Peyer's patch (tissue), 4 donors: ENCODE results near the gene SRM. TPM values are rescaled to one million over a fixed set of nuclear protein-coding genes. Genes with fewer than 3 reads are reported as not detected.
"Not testable (repeated sequence)": the region's sequence is repeated elsewhere in the genome, so short reads cannot be mapped to it uniquely, and the experiment has no call there.

ENCODE experiments used
- DNase-seq, 3 donors: peaks; one replicate each; pipeline ENCODE4 v3.0.0-alpha.2; 2017 to 2019
- H3K27ac ChIP-seq, 4 donors: fragments of 200-600 bp; sonication (generic); one replicate each; pipeline ENCODE4 v1.5.1; 2016 to 2019
- H3K27me3 ChIP-seq, 2 donors: fragments of 200-600 bp; sonication (generic); one replicate each; pipeline ENCODE4 v1.5.1; 2019
- H3K36me3 ChIP-seq, 3 donors: fragments of 200-600 bp; sonication (generic); one replicate each; pipeline ENCODE4 v1.5.1; 2016 to 2019
- H3K4me1 ChIP-seq, 4 donors: fragments of 200-600 bp; sonication (generic); one replicate each; pipeline ENCODE4 v1.5.1; 2016 to 2019
- H3K4me3 ChIP-seq, 4 donors: fragments of 200-600 bp; sonication (generic); 1 replicate in 3 of 4; 2 replicates in 1 of 4; pipeline ENCODE4 v1.5.1; 2016 to 2019; ENCODE audit warnings: mild to moderate bottlenecking in 1 of 4
- H3K9me3 ChIP-seq, 4 donors: fragments of 200-600 bp; sonication (generic); one replicate each; pipeline ENCODE4 v1.5.1; 2016 to 2019; ENCODE audit warnings: mild to moderate bottlenecking in 1 of 4
- POLR2A ChIP-seq, 2 donors: fragments of 450-650 bp; IDR thresholded peaks; one replicate each; pipeline ENCODE4 v1.5.1; 2017; ENCODE audit warnings: antibody characterized with exemption in 2 of 2, mild to moderate bottlenecking in 2 of 2, moderate library complexity in 2 of 2
- total RNA-seq, 4 donors: library from RNA; depleted of rRNA; stranded (reverse); fragments of >200 nt; gene quantifications; one replicate each; pipeline ENCODE4 v1.1.0, GENCODE V29; 2016
- TF ChIP-seq, protein P1 (sequence below), 6 experiments: fragments of 450-650 bp in 4 of 6; fragments of 200-600 bp in 2 of 6; sonication (generic) in 1 of 6; IDR thresholded peaks; one replicate each; pipeline ENCODE4 v1.5.1; 2017 to 2019; ENCODE audit warnings: antibody characterized with exemption in 6 of 6, mild to moderate bottlenecking in 3 of 6, moderate library complexity in 1 of 6

The SRM gene
- total RNA-seq, 4 donors from 2014 or later: 9.3 to 38.6 (median 19.8) TPM

DNA sequence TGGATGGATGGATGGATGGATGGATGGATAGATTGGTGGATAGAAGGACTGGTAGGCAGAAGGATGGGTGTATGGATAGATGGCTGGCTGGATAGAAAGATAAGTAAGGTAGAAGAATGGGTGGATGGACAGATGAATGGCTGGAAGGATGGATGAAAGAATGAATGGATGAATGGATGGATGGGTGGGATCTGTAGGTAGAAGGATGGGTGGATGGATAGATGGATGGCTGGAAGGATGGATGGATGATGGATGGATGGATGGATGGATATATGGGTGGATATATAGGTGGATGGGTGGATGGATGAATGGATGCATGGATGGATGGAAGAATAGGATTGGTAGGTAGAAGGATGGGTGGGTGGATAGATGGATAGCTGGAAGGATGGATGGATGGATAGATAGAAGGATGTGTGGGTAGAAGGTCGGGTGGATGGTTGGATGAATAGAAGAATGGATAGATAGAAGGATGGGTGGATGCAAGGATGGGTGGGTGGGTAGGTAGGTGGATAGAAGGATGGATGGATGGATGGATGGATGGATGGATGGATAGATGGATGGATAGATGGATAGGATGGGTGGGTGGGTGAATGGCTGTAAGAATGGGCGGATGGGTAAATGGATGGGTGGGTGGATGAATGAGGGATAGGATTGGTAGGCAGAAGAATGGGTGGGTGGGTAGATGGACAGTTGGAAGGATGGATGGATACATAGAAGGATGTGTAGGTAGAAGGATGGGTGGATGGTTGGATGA lies 20.3 kb downstream of the SRM start:
- Histone ChIP-seq H3K4me1 (no peaks in the 10 kb centered on the region), H3K4me3 (no peak overlapping the region), H3K27me3 (no peaks in the 10 kb centered on the region), H3K36me3 (no peaks in the 10 kb centered on the region), H3K9me3 (no peaks in the 10 kb centered on the region), H3K27ac (no peak overlapping the region)
- no peak for TF ChIP-seq POLR2A (IDR thresholded peaks at IDR 0.05)
- TF ChIP-seq, protein P1, sequence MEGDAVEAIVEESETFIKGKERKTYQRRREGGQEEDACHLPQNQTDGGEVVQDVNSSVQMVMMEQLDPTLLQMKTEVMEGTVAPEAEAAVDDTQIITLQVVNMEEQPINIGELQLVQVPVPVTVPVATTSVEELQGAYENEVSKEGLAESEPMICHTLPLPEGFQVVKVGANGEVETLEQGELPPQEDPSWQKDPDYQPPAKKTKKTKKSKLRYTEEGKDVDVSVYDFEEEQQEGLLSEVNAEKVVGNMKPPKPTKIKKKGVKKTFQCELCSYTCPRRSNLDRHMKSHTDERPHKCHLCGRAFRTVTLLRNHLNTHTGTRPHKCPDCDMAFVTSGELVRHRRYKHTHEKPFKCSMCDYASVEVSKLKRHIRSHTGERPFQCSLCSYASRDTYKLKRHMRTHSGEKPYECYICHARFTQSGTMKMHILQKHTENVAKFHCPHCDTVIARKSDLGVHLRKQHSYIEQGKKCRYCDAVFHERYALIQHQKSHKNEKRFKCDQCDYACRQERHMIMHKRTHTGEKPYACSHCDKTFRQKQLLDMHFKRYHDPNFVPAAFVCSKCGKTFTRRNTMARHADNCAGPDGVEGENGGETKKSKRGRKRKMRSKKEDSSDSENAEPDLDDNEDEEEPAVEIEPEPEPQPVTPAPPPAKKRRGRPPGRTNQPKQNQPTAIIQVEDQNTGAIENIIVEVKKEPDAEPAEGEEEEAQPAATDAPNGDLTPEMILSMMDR (IDR thresholded peaks at IDR 0.05): no peak
- DNase-seq: no peak

DNA sequence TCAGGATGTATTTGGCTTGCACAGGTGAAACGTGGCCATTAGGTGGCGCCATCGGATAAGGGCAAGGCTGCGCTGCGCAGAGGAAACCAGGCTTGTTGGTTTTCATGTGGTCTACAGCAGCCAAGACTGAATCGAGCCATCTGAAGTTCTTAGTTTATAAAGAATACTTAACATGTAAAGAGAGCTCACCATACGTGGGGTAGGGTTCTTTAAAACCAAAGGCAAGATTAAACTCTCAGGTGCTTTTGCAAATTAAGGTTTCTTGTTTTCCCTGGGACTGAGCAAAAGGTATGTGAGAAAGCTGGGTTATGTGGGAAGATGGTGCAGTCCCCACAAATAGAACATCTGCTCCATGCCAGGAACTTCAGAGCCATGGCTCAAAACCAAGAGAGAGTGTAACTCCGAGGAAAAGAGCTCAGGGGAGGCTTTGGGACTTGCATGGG lies 22.1 kb downstream of the SRM start:
- no peaks in the 10 kb centered on the region for H3K27me3 ChIP-seq
- no peak overlapping the region for H3K27ac ChIP-seq
- TF ChIP-seq, protein P1 (IDR thresholded peaks at IDR 0.05): peak; percentile 83 to 98 (median 94)
- no peak for TF ChIP-seq POLR2A (IDR thresholded peaks at IDR 0.05)
- no peaks in the 10 kb centered on the region for H3K36me3 ChIP-seq
- H3K4me1 ChIP-seq: no peaks in the 10 kb centered on the region
- H3K9me3 ChIP-seq: no peaks in the 10 kb centered on the region
- no peak overlapping the region for H3K4me3 ChIP-seq
- peak; percentile 87 to 95 (median 91) for DNase-seq

DNA sequence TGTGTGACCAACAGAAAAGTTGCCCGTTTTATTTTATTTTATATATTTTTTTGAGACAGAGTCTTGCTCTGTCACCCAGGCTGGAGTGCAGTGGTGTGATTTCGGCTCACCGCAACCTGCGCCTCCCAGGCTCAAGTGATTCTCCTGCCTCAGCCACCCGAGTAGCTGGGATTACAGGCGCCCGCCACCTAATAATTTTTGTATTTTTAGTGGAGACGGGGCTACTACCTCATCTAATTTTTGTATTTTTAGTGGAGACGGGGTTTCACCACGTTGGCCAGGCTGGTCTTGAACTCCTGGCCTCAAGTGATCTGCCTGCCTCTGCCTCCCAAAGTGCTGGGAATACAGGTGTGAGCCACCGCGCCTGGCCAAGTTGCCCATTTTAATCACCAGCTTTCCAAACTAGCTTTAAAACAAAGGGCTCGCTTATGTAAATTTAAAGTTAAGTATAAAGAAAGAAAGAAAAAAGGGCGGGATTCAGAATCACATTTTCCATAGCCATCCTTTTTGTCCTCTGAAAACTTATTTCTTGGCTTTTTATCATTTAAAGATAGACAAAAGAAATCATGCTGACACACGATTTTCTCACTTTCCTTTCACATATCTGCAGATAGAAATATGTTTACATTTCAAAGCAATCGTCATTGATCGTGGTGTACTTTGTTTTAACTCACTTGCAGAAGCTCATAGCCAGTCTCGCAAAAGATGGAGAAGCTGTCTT lies 22.6 kb downstream of the SRM start:
- not testable (repeated sequence) for H3K27me3 ChIP-seq, DNase-seq, H3K4me1 ChIP-seq, H3K36me3 ChIP-seq, H3K9me3 ChIP-seq, H3K27ac ChIP-seq, H3K4me3 ChIP-seq

DNA sequence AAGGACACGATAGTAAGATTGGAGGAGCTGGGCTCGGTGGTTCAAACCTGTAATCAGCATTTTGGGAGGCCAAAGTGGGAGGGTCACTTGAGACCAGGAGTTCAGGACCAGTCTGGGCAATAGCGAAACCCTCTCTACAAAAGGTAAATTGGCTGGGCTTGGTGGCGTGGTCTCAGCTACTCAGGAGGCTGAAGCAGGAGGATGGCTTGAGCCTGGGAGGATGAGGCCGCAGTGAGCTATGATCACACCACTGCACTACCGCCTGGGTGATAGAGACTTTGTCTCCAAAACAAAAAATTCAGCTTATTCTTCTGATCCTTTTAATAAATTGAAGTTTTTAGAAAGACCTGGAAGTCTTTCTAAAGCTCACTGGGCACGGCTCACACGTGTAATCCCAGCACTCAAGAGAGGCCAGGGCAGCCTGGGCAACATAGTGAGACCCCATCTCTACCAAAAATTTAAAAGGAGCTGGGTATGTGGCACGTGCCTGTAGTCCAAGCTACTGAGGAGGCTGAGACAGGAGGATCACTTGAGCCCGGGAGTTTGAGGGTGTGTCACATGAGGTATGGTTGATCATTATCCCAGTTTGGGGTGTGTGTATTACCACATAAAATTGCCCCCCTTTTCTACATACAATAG lies 28.1 kb downstream of the SRM start:
- H3K27me3 ChIP-seq: no peaks in the 10 kb centered on the region
- no peaks in the 10 kb centered on the region for H3K4me1 ChIP-seq
- no peak overlapping the region for H3K27ac ChIP-seq
- no peaks in the 10 kb centered on the region for H3K9me3 ChIP-seq
- peaks cover 0 to 15% (median 0%) of the 10 kb centered on the region in 3 donors for H3K36me3 ChIP-seq
- no peak for DNase-seq
- H3K4me3 ChIP-seq: no peak overlapping the region
- TF ChIP-seq, protein P1 (IDR thresholded peaks at IDR 0.05): no peak
- TF ChIP-seq POLR2A (IDR thresholded peaks at IDR 0.05): no peak

DNA sequence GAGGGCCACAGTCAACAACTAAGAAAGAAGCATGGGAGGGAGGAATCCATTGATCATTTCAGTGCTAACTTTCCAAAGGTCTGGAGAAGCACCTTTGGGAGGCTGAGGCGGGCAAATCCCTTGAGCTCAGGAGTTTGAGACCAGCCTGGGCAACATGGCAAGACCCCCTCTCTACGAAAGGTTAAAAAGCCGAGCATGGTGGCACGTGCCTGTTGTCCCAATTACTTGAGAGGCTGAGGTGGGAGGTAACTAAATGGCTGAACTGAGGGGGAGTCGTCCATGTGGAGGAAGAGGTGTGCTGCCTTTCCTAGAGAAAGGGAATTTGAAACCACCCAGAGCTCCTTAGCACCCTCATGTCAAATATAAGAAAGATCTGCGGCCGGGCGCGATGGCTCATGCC lies 29.0 kb downstream of the SRM start:
- peaks cover 0 to 24% (median 0%) of the 10 kb centered on the region in 3 donors for H3K36me3 ChIP-seq
- H3K27me3 ChIP-seq: no peaks in the 10 kb centered on the region
- H3K9me3 ChIP-seq: no peaks in the 10 kb centered on the region
- no peak for DNase-seq
- no peak overlapping the region for H3K4me3 ChIP-seq
- H3K27ac ChIP-seq: no peak overlapping the region
- H3K4me1 ChIP-seq: no peaks in the 10 kb centered on the region
- TF ChIP-seq, protein P1 (IDR thresholded peaks at IDR 0.05): no peak
- TF ChIP-seq POLR2A (IDR thresholded peaks at IDR 0.05): no peak

DNA sequence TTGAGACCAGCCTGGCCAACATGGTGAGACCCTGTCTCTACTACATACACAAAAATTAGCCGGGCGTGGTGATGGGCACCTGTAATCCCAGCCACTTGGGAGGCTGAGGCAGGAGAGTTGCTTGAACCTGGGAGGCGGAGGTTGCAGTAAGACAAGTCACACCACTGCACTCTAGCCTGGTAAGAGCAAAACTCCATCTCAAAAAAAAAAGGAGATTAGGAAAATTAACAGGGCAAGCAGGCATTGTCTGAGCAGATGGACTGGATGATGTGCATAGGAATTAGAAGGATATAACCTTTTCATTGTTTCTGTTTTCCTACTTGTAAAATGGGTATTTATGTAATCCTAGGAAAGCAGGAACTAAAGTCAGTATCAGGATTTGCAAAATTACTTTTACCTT lies 31.8 kb downstream of the SRM start:
- no peaks in the 10 kb centered on the region for H3K27me3 ChIP-seq
- TF ChIP-seq, protein P1 (IDR thresholded peaks at IDR 0.05): no peak
- no peak for TF ChIP-seq POLR2A (IDR thresholded peaks at IDR 0.05)
- no peaks in the 10 kb centered on the region for H3K4me1 ChIP-seq
- no peak overlapping the region for H3K4me3 ChIP-seq
- H3K9me3 ChIP-seq: no peaks in the 10 kb centered on the region
- no peak overlapping the region for H3K27ac ChIP-seq
- peaks cover 0 to 50% (median 0%) of the 10 kb centered on the region in 3 donors for H3K36me3 ChIP-seq
- DNase-seq: no peak
